ENCODE measurements around the gene ZNF561.
"Not testable (repeated sequence)": the region's sequence is repeated elsewhere in the genome, so short reads cannot be mapped to it uniquely, and the experiment has no call there.

ZNF561 gene

GRCh38 chr19:9621156-9622037 lies at the start of gene ZNF561:
TSS of gene ZNF561 (minus strand) at chr19:9621232. CDS start at chr19:9619456, 1,776 bp downstream.
- in situ Hi-C loops (cut with HindIII; ENCODE audit: low sequenced_read_pairs), result no loop called here

- in situ Hi-C loops (cut with HindIII; ENCODE audit: low sequenced_read_pairs), result no loop called here
Observed at GRCh38 chr19:9668544-9668943, 47.5 kb upstream of the ZNF561 start.

DNA sequence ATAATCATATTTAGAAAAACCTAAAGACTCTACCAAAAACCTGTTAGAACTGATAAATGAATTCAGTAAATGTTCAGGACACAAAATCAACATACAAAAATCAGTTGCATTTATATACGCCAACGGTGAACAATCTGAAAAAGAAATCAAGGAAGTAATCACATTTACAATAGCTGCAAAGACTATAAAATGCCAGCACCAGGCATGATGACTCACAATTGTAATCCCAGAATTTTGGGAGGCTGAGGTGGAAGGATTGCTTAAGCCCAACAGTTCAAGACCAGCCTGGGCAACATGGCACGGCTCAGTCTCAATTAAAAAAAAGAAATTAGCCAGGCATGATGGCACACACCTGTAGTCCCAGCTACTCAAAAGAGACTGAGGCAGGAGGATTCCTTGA lies 46.9 kb upstream of the ZNF561 start:
- in situ Hi-C loops (cut with HindIII; ENCODE audit: low sequenced_read_pairs), result no loop called here

DNA sequence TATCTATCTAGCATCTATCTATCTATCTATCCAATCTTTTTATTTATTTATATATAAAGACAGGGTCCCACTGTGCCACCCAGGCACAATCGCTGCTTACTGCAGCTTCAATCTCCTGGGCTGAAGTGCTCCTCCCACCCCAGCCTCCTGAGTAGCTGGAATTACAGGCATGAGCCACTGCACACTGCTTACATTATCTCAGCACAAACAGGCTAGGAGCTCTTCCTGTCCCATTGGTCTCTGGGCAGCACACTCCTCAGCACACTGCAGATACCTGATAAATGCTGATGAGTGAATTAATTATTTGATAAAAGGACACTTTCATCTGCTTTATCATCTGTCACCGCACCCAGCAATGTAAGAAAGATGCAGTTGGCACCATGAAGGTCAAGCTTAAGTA lies 37.7 kb upstream of the ZNF561 start:
- in situ Hi-C loops (cut with HindIII; ENCODE audit: low sequenced_read_pairs), result no loop called here

DNA sequence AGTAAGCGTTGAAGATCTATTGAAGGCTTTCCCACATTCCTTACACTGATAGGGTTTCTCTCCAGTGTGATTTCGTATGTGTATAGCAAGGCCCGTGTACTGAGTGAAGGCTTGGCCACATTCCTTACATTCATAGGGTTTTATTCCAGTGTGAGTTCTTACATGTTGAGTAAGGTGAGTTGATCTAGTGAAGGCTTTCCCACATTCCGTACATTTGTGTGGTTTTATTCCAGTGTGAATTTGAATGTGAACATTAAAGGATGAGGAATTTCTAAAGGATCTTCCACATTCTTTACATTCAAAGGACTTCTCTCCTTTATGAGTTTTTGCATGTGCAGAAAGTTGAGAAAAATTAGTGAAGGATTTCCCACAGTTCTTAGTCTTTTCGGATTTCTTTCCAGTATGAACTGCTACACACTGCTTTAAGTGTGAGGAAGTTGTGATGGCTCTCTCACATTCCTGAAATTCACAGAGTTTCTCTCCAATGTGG lies 32.1 kb upstream of the ZNF561 start:
- in situ Hi-C loops (cut with HindIII; ENCODE audit: low sequenced_read_pairs), result not testable (repeated sequence)

GRCh38 chr19:9651464-9651863 lies 30.4 kb upstream of the ZNF561 start:
- in situ Hi-C loops (cut with HindIII; ENCODE audit: low sequenced_read_pairs), result not testable (repeated sequence)

DNA sequence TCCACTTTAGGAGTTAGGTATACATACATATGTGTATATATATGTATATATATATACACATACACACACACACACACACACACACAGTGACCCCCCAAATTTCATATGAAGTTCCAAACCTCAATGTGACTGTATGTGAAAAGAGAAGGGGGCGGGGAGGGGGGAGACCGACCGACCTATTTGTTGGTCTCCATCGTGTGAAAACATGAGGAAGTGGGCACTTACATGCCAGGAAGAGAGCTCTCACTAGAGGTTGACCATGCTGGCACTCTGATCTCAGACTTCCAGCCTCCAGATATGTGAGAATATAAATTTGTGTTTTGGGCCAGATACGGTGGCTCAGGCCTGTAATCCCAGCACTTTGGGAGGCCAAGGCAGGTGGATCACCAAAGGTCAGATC lies 29.3 kb upstream of the ZNF561 start:
- in situ Hi-C loops (cut with HindIII; ENCODE audit: low sequenced_read_pairs), result no loop called here

GRCh38 chr19:9645472-9645871 lies 24.4 kb upstream of the ZNF561 start:
- in situ Hi-C loops (cut with HindIII; ENCODE audit: low sequenced_read_pairs), result no loop called here

DNA sequence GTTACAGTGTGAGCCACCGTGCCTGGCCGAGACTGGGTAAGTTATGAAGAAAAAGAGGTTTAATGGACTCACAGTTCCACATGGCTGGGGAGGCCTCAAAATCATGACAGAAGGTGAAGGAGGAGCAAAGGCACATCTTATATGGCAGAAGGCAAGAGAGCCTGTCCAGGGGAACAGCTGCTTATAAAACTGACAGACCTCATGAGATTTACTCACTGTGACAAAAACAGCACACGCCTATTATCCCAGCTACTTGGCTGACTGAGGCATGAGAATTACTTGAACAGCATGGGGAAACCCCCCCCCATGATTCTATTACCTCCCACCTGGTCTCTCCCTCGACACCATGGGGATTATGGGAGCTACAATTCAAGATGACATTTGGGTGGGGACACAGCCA lies 23.4 kb upstream of the ZNF561 start:
- in situ Hi-C loops (cut with HindIII; ENCODE audit: low sequenced_read_pairs), result no loop called here

DNA sequence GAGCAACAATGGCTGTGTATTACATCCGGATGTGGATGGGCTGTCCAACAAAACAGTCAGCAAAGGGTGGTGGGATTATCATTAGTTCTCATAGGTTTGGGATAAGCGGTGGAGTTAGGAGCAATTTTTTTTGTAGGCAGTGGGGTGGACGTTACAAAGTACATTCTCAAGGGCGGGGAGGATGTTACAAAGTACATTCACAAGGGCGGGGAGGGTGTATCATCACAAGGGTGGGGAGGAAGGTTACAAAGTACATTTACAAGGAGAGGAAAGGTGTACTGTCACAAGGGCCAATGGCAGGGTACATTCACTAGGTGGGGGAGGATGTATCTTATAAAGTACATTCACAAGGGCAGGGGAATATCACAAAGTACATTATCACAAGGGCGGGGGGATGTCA lies 20.8 kb upstream of the ZNF561 start:
- in situ Hi-C loops (cut with HindIII; ENCODE audit: low sequenced_read_pairs), result no loop called here

DNA sequence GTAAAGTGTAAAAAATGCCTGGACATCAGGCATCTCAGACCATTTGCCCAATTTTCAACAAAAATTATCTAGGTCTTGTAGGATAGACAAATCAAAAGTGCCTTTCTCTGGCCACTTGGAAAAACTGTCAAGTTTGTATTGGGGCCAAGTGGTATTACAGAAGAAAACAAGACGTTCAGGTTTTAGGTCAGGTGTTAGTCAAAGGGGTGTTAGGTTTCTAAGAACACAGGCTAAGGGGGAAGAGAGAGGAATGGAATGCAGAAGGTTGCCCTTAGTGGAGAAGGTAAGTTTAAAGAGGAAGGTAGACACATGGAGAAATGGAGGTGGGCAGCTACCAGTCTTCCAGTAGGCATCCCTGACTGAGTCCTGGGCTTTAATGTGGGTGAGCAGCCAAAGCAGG lies 19.9 kb upstream of the ZNF561 start:
- in situ Hi-C loops (cut with HindIII; ENCODE audit: low sequenced_read_pairs), result no loop called here

- in situ Hi-C loops (cut with HindIII; ENCODE audit: low sequenced_read_pairs), result no loop called here
Observed at GRCh38 chr19:9636018-9636417, 15.0 kb upstream of the ZNF561 start.

DNA sequence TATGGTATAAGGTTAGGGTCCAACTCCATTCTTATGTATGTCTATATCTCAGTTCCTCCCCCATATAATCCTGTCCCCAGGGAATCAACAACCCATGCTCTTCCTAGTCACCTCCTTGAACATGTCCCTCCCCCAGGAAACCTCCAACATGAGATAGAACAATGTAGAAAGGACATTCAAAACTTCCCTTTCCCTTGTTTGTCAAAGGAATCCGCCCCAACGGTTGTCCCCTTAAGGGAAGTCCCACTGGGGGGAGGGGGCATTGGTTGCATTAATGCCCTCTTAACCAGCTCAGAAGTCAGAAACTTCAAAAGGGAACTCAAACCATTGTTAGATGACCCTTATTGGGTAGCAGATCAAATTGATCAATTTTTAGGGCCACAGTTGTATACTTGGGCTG lies 6.8 kb upstream of the ZNF561 start:
- in situ Hi-C loops (cut with HindIII; ENCODE audit: low sequenced_read_pairs), result loop anchor here (5.0 kb wide), 1 partner anchor 46 kb away; the partner anchor contains the start of gene ZNF121

DNA sequence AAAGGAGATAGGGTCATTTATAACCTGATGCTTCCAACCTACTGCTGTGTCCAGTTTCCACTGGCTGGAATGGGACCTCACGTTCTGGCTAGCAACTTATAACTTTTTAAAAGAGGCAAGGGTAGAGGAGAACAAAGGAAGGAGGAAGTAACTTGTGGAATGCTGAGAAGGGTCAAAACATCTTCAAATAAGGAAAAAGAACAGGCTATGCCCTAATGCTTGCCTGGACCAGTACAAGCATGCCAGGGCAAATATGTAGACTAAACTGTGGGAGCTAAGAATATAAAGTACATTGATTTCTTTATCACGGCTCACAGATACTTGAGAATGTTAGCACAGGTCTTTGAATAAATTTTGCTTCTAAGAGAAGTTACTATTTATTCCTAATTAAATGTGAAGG lies 1.5 kb upstream of the ZNF561 start:
- in situ Hi-C loops (cut with HindIII; ENCODE audit: low sequenced_read_pairs), result no loop called here

DNA sequence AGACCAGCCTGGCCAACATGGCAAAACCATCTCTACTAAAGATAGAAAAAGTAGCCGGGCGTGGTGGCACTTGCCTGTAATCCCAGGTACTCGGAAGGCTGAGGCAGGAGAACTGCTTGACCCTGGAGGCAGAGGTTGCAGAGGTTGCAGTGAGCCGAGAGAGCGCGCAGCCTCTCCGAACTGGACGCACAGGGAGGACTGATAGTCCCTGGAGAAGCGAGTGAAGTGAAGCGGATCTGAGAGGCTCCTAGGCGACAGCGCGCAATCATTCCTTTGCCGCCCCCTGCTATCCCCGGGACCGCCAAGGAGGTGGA lies 233 bp downstream of the ZNF561 start:
- in situ Hi-C loops (cut with HindIII; ENCODE audit: low sequenced_read_pairs), result no loop called here

- in situ Hi-C loops (cut with HindIII; ENCODE audit: low sequenced_read_pairs), result no loop called here
Observed at GRCh38 chr19:9615844-9616243, 5.2 kb downstream of the ZNF561 start.

GRCh38 chr19:9610484-9611113 lies 10.4 kb downstream of the ZNF561 start:
- in situ Hi-C loops (cut with HindIII; ENCODE audit: low sequenced_read_pairs), result no loop called here

- in situ Hi-C loops (cut with HindIII; ENCODE audit: low sequenced_read_pairs), result no loop called here
Observed at GRCh38 chr19:9608912-9609311, 12.1 kb downstream of the ZNF561 start.

GRCh38 chr19:9597027-9597426 lies 24.0 kb downstream of the ZNF561 start:
- in situ Hi-C loops (cut with HindIII; ENCODE audit: low sequenced_read_pairs), result no loop called here

DNA sequence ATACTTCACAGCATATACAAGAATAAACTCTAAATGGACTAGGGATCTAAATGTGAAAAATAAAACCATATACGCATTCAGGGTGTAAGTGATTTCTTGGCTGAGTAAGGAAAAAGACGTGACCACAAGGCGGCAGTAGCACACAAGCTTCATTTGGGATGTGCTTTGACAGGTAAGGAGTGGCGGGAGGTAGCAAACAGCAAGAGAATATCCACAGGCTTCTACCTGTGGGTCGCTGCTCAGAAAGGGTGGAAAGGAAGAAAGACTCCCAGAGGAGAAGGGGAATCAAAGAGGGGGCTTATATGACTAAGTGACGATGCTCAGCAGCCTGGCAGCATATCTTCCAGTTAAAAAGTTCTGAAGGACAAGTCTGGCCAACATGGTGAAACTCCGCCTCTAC lies 34.3 kb downstream of the ZNF561 start:
- in situ Hi-C loops (cut with HindIII; ENCODE audit: low sequenced_read_pairs), result no loop called here

- in situ Hi-C loops (cut with HindIII; ENCODE audit: low sequenced_read_pairs), result loop anchor here (5.0 kb wide), 1 partner anchor 43 kb away; no protein-coding TSS in a partner anchor
Observed at GRCh38 chr19:9584073-9584833, 36.8 kb downstream of the ZNF561 start, which contains the start of gene ZNF121. TSS of gene ZNF121 (minus strand) at chr19:9584504. CDS start at chr19:9568097, 16,407 bp downstream.

All from DLD1 (cell line).